ENCODE measurements around the gene IRX2. TPM values are rescaled to one million over a fixed set of nuclear protein-coding genes. Genes with fewer than 3 reads are reported as not detected.
A peak's percentile ranks its signal among the peaks of the same experiment; 100 is the strongest.

IRX2 gene
- total and polyA plus RNA-seq, 2 of the 8 experiments (the other 6 are each of a cell fraction or from before 2014, with no cell fraction given), result 23.4 to 40.4 TPM

GRCh38 chr5:2756211-2757152, 5.0 kb upstream of the IRX2 start (continued):
- TF ChIP-seq, protein P1, sequence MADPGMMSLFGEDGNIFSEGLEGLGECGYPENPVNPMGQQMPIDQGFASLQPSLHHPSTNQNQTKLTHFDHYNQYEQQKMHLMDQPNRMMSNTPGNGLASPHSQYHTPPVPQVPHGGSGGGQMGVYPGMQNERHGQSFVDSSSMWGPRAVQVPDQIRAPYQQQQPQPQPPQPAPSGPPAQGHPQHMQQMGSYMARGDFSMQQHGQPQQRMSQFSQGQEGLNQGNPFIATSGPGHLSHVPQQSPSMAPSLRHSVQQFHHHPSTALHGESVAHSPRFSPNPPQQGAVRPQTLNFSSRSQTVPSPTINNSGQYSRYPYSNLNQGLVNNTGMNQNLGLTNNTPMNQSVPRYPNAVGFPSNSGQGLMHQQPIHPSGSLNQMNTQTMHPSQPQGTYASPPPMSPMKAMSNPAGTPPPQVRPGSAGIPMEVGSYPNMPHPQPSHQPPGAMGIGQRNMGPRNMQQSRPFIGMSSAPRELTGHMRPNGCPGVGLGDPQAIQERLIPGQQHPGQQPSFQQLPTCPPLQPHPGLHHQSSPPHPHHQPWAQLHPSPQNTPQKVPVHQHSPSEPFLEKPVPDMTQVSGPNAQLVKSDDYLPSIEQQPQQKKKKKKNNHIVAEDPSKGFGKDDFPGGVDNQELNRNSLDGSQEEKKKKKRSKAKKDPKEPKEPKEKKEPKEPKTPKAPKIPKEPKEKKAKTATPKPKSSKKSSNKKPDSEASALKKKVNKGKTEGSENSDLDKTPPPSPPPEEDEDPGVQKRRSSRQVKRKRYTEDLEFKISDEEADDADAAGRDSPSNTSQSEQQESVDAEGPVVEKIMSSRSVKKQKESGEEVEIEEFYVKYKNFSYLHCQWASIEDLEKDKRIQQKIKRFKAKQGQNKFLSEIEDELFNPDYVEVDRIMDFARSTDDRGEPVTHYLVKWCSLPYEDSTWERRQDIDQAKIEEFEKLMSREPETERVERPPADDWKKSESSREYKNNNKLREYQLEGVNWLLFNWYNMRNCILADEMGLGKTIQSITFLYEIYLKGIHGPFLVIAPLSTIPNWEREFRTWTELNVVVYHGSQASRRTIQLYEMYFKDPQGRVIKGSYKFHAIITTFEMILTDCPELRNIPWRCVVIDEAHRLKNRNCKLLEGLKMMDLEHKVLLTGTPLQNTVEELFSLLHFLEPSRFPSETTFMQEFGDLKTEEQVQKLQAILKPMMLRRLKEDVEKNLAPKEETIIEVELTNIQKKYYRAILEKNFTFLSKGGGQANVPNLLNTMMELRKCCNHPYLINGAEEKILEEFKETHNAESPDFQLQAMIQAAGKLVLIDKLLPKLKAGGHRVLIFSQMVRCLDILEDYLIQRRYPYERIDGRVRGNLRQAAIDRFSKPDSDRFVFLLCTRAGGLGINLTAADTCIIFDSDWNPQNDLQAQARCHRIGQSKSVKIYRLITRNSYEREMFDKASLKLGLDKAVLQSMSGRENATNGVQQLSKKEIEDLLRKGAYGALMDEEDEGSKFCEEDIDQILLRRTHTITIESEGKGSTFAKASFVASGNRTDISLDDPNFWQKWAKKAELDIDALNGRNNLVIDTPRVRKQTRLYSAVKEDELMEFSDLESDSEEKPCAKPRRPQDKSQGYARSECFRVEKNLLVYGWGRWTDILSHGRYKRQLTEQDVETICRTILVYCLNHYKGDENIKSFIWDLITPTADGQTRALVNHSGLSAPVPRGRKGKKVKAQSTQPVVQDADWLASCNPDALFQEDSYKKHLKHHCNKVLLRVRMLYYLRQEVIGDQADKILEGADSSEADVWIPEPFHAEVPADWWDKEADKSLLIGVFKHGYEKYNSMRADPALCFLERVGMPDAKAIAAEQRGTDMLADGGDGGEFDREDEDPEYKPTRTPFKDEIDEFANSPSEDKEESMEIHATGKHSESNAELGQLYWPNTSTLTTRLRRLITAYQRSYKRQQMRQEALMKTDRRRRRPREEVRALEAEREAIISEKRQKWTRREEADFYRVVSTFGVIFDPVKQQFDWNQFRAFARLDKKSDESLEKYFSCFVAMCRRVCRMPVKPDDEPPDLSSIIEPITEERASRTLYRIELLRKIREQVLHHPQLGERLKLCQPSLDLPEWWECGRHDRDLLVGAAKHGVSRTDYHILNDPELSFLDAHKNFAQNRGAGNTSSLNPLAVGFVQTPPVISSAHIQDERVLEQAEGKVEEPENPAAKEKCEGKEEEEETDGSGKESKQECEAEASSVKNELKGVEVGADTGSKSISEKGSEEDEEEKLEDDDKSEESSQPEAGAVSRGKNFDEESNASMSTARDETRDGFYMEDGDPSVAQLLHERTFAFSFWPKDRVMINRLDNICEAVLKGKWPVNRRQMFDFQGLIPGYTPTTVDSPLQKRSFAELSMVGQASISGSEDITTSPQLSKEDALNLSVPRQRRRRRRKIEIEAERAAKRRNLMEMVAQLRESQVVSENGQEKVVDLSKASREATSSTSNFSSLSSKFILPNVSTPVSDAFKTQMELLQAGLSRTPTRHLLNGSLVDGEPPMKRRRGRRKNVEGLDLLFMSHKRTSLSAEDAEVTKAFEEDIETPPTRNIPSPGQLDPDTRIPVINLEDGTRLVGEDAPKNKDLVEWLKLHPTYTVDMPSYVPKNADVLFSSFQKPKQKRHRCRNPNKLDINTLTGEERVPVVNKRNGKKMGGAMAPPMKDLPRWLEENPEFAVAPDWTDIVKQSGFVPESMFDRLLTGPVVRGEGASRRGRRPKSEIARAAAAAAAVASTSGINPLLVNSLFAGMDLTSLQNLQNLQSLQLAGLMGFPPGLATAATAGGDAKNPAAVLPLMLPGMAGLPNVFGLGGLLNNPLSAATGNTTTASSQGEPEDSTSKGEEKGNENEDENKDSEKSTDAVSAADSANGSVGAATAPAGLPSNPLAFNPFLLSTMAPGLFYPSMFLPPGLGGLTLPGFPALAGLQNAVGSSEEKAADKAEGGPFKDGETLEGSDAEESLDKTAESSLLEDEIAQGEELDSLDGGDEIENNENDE (IDR thresholded peaks at IDR 0.05; ENCODE audit: insufficient replicate concordance, low read length), result no peak
- TF ChIP-seq JUND (IDR thresholded peaks at IDR 0.05; ENCODE audit: low read length) (no peak), CHD2 (IDR thresholded peaks at IDR 0.05; ENCODE audit: low read length) (peak; percentile 84), CTBP2 (IDR thresholded peaks at IDR 0.05; ENCODE audit: borderline replicate concordance, insufficient read depth, insufficient read length, low read length) (peak; percentile 32), CTCF (IDR thresholded peaks at IDR 0.05; ENCODE audit: control extremely low read depth in 1 of 3, insufficient read depth in 1 of 3, low read depth in 1 of 3, low read length in 3 of 3) (peak in 1 of 3 experiments; percentile 9; a peak in 1 of 4 replicates), PHF8 (conservative IDR thresholded peaks at IDR 0.05; ENCODE audit: low read depth, low read length) (peak; percentile 44)
